ENCODE measurements around the gene SPATA33.

The SPATA33 gene

GRCh38 chr16:89617036-89617435 lies 40.6 kb upstream of the SPATA33 start:
- H3K27ac ChIP-seq (ENCODE audit: low read depth, low read length, severe bottlenecking): no peak overlapping the region
- 66 to 73% methylated on average over 6 of the region's 6 CpGs for WGBS, 2 experiments (ENCODE audit: insufficient coverage in 2 of 2)
- no peaks in the 10 kb centered on the region for H3K9me3 ChIP-seq (ENCODE audit: control insufficient read depth, low read length)
- no peaks in the 10 kb centered on the region for H3K4me1 ChIP-seq (ENCODE audit: control insufficient read depth, insufficient read depth, low read length, poor library complexity, severe bottlenecking)
- H3K36me3 ChIP-seq (ENCODE audit: control insufficient read depth, insufficient read depth, low read length): no peaks in the 10 kb centered on the region
- no peak overlapping the region for H3K4me3 ChIP-seq (ENCODE audit: extremely low read depth, insufficient read depth, low read length, poor library complexity, severe bottlenecking)

GRCh38 chr16:89618109-89618998 lies 39.3 kb upstream of the SPATA33 start:
- Histone ChIP-seq H3K9me3 (ENCODE audit: control insufficient read depth, low read length) (no peaks in the 10 kb centered on the region), H3K4me1 (ENCODE audit: control insufficient read depth, insufficient read depth, low read length, poor library complexity, severe bottlenecking) (peaks cover 4% of the 10 kb centered on the region), H3K36me3 (ENCODE audit: control insufficient read depth, insufficient read depth, low read length) (no peaks in the 10 kb centered on the region), H3K4me3 (ENCODE audit: extremely low read depth, insufficient read depth, low read length, poor library complexity, severe bottlenecking) (no peak overlapping the region), H3K27ac (ENCODE audit: low read depth, low read length, severe bottlenecking) (no peak overlapping the region)
- 80 to 97% methylated on average over 4 to 11 of the region's 16 CpGs for WGBS, 2 experiments (ENCODE audit: insufficient coverage in 2 of 2)

GRCh38 chr16:89619840-89620239 lies 37.8 kb upstream of the SPATA33 start:
- no peak overlapping the region for H3K4me3 ChIP-seq (ENCODE audit: extremely low read depth, insufficient read depth, low read length, poor library complexity, severe bottlenecking)
- no peaks in the 10 kb centered on the region for H3K9me3 ChIP-seq (ENCODE audit: control insufficient read depth, low read length)
- H3K4me1 ChIP-seq (ENCODE audit: control insufficient read depth, insufficient read depth, low read length, poor library complexity, severe bottlenecking): peaks cover 11% of the 10 kb centered on the region
- H3K27ac ChIP-seq (ENCODE audit: low read depth, low read length, severe bottlenecking): no peak overlapping the region
- 68 to 72% methylated on average over 12 of the region's 12 CpGs for WGBS, 2 experiments (ENCODE audit: insufficient coverage in 2 of 2)
- H3K36me3 ChIP-seq (ENCODE audit: control insufficient read depth, insufficient read depth, low read length): no peaks in the 10 kb centered on the region

GRCh38 chr16:89620406-89620841 lies 37.2 kb upstream of the SPATA33 start:
- Histone ChIP-seq H3K36me3 (ENCODE audit: control insufficient read depth, insufficient read depth, low read length) (no peaks in the 10 kb centered on the region), H3K4me3 (ENCODE audit: extremely low read depth, insufficient read depth, low read length, poor library complexity, severe bottlenecking) (no peak overlapping the region), H3K9me3 (ENCODE audit: control insufficient read depth, low read length) (no peaks in the 10 kb centered on the region), H3K4me1 (ENCODE audit: control insufficient read depth, insufficient read depth, low read length, poor library complexity, severe bottlenecking) (peaks cover 12% of the 10 kb centered on the region), H3K27ac (ENCODE audit: low read depth, low read length, severe bottlenecking) (no peak overlapping the region)
- WGBS, 2 experiments (ENCODE audit: insufficient coverage in 2 of 2): 89 to 95% methylated on average over 12 to 15 of the region's 16 CpGs

- Histone ChIP-seq H3K9me3 (ENCODE audit: control insufficient read depth, low read length) (no peaks in the 10 kb centered on the region), H3K4me3 (ENCODE audit: extremely low read depth, insufficient read depth, low read length, poor library complexity, severe bottlenecking) (no peak overlapping the region), H3K27ac (ENCODE audit: low read depth, low read length, severe bottlenecking) (no peak overlapping the region), H3K36me3 (ENCODE audit: control insufficient read depth, insufficient read depth, low read length) (no peaks in the 10 kb centered on the region), H3K4me1 (ENCODE audit: control insufficient read depth, insufficient read depth, low read length, poor library complexity, severe bottlenecking) (peaks cover 14% of the 10 kb centered on the region)
- WGBS, 2 experiments (ENCODE audit: insufficient coverage in 2 of 2): 93% methylated on average over 16 to 18 of the region's 18 CpGs
Measured at GRCh38 chr16:89621136-89621697, 36.4 kb upstream of the SPATA33 start.

GRCh38 chr16:89621698-89622409 lies 35.8 kb upstream of the SPATA33 start:
- H3K9me3 ChIP-seq (ENCODE audit: control insufficient read depth, low read length): no peaks in the 10 kb centered on the region
- peaks cover 14% of the 10 kb centered on the region for H3K4me1 ChIP-seq (ENCODE audit: control insufficient read depth, insufficient read depth, low read length, poor library complexity, severe bottlenecking)
- 89 to 95% methylated on average over 19 to 26 of the region's 32 CpGs for WGBS, 2 experiments (ENCODE audit: insufficient coverage in 2 of 2)
- H3K27ac ChIP-seq (ENCODE audit: low read depth, low read length, severe bottlenecking): no peak overlapping the region
- no peak overlapping the region for H3K4me3 ChIP-seq (ENCODE audit: extremely low read depth, insufficient read depth, low read length, poor library complexity, severe bottlenecking)
- H3K36me3 ChIP-seq (ENCODE audit: control insufficient read depth, insufficient read depth, low read length): no peaks in the 10 kb centered on the region

GRCh38 chr16:89623511-89624261 lies 34.0 kb upstream of the SPATA33 start:
- WGBS, 2 experiments (ENCODE audit: insufficient coverage in 2 of 2): 63 to 74% methylated on average over 27 to 28 of the region's 28 CpGs
- H3K27ac ChIP-seq (ENCODE audit: low read depth, low read length, severe bottlenecking): no peak overlapping the region
- peaks cover 14% of the 10 kb centered on the region for H3K4me1 ChIP-seq (ENCODE audit: control insufficient read depth, insufficient read depth, low read length, poor library complexity, severe bottlenecking)
- no peaks in the 10 kb centered on the region for H3K36me3 ChIP-seq (ENCODE audit: control insufficient read depth, insufficient read depth, low read length)
- no peaks in the 10 kb centered on the region for H3K9me3 ChIP-seq (ENCODE audit: control insufficient read depth, low read length)
- H3K4me3 ChIP-seq (ENCODE audit: extremely low read depth, insufficient read depth, low read length, poor library complexity, severe bottlenecking): no peak overlapping the region

GRCh38 chr16:89624777-89625761 lies 32.6 kb upstream of the SPATA33 start:
- no peaks in the 10 kb centered on the region for H3K9me3 ChIP-seq (ENCODE audit: control insufficient read depth, low read length)
- no peak overlapping the region for H3K27ac ChIP-seq (ENCODE audit: low read depth, low read length, severe bottlenecking)
- H3K4me1 ChIP-seq (ENCODE audit: control insufficient read depth, insufficient read depth, low read length, poor library complexity, severe bottlenecking): peaks cover 14% of the 10 kb centered on the region
- 67 to 78% methylated on average over 14 to 19 of the region's 21 CpGs for WGBS, 2 experiments (ENCODE audit: insufficient coverage in 2 of 2)
- H3K36me3 ChIP-seq (ENCODE audit: control insufficient read depth, insufficient read depth, low read length): no peaks in the 10 kb centered on the region
- no peak overlapping the region for H3K4me3 ChIP-seq (ENCODE audit: extremely low read depth, insufficient read depth, low read length, poor library complexity, severe bottlenecking)

GRCh38 chr16:89629827-89630610 lies 27.6 kb upstream of the SPATA33 start:
- Histone ChIP-seq H3K4me1 (ENCODE audit: control insufficient read depth, insufficient read depth, low read length, poor library complexity, severe bottlenecking) (peaks cover 2% of the 10 kb centered on the region), H3K4me3 (ENCODE audit: extremely low read depth, insufficient read depth, low read length, poor library complexity, severe bottlenecking) (no peak overlapping the region), H3K9me3 (ENCODE audit: control insufficient read depth, low read length) (no peaks in the 10 kb centered on the region), H3K27ac (ENCODE audit: low read depth, low read length, severe bottlenecking) (no peak overlapping the region), H3K36me3 (ENCODE audit: control insufficient read depth, insufficient read depth, low read length) (no peaks in the 10 kb centered on the region)
- WGBS, 2 experiments (ENCODE audit: insufficient coverage in 2 of 2): 93 to 94% methylated on average over 9 to 11 of the region's 17 CpGs
